HG02588 (cell line): ENCODE results near the gene CYP27A1.

Experiments used
- ATAC-seq: cut with Tn5 transposase; IDR thresholded peaks from one replicate; pipeline ENCODE4 v1.9.1; 2021; ENCODE audit warnings: mild to moderate bottlenecking, moderate library complexity; ENCODE audit not compliant: unreplicated experiment

CYP27A1 gene

DNA sequence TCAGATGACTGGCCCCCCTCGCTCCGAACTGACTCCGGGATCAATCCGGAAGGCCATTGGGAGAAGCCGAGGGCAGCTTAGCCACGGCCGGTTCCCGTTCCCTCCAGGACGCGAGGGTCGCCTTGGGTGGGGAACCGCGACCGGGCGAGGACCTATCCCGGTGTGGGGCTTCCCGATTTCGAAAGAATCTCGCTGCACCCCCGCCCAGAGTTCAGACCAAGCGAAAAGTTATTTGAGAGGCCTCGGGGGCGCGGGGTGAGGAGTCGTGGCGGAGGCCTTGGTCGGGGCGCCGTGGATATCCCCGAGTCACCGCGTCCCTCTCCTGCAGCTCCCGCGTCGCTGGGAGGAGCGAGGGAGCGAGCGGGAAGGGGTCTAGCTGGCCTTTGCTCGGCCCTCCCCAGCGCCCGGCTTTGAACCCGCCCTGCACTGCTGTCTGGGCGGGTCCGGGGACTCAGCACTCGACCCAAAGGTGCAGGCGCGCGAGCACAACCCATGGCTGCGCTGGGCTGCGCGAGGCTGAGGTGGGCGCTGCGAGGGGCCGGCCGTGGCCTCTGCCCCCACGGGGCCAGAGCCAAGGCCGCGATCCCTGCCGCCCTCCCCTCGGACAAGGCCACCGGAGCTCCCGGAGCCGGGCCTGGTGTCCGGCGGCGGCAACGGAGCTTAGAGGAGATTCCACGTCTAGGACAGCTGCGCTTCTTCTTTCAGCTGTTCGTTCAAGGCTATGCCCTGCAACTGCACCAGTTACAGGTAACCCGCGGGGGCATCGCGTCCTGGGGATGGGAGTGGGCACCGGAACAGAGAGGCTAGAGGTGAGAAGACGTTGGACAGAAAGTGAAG lies at the start of gene CYP27A1:
CYP27A1 (plus strand) TSS at position 457 of the 837 bp plus-strand sequence; CDS start at position 493, 36 bp downstream.
- ATAC-seq, result no peak

DNA sequence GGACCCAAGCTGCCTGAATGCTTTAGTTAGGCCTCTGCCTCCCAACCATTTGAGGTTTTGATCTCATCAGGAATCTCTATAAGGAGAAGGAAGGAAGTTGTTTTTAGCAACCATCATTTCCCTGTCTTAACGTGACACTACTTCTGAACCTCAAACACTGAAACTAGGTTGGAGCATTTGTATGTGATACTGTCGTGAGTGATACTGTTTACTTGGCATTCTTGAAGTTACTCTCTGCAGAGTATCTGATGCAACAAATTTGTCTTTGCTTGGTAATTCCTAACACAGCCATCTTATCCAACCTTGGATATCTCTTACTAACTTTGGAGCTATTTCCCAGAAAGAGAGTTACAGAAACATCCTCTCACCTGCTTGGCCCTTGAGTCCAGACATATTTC lies 49.2 kb upstream of the CYP27A1 start:
- no peak for ATAC-seq

DNA sequence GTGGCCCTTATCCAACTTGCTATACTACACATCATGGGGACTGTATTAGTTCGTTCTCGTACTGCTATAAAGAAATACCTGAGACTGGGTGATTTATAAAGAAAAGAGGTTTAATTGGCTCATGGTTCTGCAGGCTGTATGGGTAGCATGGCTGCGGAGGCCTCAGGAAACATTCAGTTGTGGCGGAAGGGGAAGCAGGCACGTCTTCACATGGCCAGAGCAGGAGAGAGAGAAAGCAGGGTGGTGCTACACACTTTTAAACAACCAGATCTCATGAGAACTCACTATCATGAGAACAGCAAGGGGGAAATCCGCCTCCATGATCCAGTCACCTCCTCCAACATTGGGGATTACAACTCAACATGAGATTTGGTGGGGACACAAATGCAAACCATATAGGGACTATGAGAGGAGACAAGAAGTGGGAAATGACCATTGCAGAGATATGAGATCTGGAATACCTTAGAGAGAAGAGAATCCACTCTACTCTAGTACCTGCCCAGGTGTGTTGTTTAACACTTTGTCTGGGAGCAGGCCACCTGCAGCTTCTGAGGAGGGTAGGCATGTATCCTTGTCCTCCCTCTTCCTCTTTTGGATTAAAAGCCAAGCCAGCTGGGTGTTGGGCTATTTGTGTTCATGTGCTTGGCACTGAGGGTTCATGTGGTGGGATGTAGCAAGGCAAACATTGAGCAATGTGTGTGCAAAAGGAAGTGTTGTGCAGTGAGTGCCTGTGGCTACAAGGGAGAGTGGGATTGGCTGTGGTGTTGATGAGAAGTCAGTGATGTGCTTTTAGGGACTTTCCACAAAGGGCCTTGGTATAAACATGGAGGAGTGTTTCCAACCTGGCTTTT lies 48.6 kb upstream of the CYP27A1 start:
- no peak for ATAC-seq

DNA sequence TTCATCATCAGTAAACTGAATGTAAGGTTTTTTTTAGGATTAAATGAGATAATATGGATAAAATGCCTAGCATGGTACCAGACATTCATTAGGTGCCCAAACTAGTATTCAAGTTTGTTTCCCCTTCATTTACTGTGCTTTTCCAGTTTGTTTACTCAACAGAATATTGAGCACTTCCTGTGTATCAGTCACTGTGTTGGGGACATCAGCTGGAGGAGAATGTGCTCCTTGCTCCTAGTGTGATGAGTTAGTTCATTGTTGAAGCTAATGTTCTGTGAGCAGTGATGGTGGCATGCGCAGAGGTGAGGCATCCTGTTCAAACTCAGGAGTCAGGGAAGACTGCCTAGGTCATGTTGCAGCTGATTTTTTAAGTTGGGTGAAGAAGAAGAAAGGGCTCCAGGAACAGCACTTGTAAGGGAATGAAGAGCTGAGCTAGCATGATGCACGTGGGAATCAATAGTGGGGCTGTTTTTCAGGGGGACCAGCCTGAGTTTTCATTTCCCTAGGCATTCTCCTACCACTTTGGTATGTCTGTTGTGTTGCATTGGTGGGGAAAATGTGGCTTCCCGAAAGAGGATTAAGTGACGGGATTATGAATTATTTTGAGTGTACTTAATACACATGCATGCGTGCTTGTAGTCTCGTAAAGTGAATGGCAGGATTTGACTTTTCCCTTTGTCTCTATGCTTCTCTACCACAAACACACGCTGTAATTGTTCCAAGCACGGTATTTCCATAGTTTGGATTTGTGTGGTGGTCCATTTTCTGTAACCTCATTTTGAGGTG lies 47.6 kb upstream of the CYP27A1 start:
- ATAC-seq, result no peak

DNA sequence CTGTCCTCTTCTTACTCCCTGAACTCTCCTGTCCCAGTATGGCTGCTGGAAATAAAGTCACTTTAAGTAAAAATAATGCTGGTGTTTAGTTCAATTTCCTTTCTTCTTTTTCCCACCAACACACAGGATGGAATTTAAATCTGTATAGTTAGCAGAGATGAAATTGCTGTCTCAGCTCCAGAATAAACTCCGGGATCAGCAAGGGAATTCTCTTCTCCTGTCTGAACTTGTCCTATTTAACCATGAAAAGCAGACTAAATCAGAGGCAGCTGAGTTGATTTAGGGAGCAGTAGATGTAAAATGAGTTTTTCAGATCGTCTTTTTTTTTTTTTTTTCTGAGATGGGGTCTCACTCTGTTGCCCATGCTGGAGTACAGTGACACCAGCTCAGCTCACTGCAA lies 45.4 kb upstream of the CYP27A1 start:
- ATAC-seq, result no peak

DNA sequence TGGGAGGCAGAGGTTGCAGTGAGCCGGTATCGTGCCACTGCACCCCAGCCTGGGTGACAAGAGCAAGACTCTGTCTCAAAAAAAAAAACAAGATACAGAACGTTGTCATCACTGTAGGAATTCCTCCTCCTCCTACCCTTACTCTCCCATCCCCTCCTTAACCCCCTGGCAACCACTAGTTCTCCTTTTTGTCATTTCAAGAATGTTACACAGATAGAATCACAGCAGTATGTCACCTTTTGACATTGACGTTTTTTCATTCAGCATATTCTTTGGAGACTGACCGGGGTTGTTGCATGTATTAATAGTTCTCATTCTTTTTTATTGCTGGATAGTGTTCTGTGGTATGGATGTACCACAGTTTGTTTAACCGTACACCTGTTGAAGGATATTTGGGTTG lies 38.9 kb upstream of the CYP27A1 start:
- ATAC-seq, result peak; percentile 74

DNA sequence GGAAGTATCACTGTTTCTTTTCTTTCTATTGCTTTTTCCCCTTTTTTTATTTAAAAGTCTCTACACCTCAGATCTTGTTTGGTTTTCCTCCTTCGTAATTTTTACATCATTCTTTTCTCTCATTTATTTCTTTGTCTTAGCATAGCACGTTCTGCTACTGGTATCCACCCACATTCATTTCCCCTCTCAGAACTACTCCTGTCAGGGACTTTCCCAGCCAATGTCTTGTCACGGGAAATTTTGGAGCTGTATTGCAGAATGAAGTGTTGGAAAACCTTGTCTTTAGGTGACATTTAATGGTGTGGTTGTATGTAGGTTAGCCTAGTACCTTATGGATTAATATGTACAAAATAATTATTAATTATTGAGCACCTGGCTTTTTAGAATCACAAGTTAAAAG lies 37.3 kb upstream of the CYP27A1 start:
- ATAC-seq, result no peak

DNA sequence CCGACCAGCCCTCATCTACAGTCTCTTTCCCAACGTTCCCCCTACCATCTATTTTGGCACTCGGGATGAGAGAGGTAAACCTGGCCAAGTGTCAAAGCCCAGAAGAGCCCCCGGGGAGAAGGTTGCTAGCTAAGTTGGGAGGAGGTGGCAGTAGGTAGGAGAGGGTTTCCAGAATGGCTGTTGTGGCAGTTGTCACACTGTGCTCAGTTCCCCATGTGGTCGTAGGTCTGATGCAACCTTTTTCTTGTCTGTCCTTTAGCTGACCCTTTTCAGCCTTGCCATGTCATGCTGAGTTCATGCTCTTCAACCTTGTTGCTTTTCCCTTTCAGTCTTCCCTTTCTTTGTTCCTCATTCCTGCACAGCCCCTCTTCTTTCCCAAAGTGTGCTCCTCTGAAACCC lies 36.8 kb upstream of the CYP27A1 start:
- ATAC-seq, result no peak

DNA sequence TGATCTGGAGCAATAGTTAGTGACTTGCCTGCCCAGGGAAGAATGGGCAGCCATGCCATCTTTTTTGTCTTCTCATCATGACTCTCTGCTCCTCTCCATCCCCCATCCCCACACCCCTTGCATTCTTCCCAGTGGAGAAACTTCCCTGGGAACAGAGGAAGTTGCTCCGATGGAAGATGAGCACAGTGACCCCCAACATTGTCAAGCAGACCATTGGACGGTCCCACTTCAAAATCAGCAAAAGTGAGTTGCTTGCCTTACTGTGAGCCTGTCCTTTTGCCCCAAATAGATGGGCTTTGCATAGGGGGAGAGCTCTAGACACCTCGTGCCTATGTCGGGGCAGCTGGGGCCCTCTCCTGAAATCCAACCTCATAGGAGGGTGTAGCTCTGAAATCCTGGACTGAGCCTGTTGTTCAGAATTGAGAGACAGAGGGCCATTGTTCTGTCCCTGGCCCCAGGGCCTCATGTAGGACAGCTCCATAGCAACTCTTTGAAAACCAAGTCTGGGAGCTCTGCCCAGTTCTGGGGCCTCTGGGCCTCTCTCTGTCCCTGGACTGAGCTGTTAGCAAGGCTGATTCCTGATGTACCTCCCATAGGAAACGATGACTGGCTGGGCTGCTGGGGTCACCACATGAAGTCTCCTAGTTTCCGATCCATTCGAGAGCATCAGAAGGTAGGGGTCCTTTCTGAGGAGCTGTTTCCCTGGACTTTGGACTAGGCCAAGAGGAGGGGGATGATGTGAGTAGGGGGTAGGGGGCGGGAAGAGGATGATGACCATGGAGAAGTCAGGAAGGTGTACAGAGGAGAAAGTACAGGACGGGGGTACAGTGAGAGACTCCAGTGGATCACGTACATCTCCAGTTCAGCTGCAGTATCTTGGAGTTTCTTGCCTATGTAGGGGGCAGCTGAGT lies 36.1 kb upstream of the CYP27A1 start:
- no peak for ATAC-seq

DNA sequence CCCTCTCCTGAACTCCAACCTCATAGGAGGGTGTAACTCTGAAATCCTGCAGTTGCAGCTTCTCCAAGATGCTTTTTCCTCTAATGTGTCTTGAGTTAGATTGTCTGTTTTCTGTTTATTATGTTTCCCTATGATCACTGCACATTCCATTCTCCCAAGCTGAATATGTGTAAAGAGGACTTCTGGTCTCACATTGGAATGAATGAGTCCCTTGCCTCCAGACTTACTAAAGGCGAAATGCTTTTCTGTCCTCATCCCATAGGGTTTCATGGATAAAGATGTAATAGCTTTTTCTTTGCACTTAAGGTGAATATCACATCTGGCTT lies 35.5 kb upstream of the CYP27A1 start:
- no peak for ATAC-seq

DNA sequence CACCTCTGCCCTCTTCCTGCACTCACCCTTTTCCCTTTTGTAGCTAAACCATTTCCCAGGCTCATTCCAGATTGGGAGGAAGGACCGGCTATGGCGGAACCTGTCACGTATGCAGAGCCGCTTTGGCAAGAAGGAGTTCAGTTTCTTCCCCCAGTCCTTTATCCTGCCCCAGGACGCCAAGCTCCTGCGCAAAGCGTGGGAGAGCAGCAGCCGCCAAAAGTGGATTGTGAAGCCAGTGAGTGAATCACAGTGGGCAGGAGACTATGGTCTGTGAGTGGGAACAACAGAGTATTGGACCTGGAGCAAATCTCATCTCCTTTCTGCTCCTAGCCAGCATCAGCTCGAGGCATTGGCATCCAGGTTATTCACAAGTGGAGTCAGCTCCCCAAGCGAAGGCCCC lies 35.0 kb upstream of the CYP27A1 start:
- no peak for ATAC-seq

DNA sequence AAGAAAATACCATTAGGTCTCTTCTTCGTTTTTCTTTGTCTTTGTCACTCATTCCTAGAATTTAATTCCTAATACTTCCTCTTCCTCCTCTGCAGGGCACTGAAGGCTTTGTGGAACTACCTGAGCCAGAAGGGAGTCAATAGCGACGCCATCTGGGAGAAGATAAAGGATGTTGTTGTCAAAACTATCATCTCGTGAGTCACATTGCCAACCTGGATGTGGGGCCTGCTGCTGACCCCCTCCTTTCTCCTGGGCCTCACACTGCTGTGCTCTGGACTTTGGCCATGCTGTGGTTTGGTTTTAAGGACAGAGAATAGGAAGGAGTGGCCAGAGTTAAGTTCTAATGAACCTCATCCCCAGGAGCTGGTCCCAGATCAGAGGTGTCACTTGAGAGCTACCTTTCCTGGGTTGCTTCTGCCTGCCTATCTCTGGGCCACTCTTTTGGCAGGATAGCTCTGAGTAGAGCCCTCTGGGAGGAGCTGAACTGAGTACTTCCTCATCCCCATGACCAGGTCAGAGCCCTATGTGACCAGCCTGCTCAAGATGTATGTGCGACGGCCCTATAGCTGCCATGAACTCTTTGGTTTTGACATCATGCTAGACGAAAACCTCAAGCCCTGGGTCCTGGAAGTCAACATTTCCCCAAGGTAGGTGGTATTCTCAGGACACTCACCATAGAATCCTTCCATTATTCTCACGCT lies 33.1 kb upstream of the CYP27A1 start:
- no peak for ATAC-seq

DNA sequence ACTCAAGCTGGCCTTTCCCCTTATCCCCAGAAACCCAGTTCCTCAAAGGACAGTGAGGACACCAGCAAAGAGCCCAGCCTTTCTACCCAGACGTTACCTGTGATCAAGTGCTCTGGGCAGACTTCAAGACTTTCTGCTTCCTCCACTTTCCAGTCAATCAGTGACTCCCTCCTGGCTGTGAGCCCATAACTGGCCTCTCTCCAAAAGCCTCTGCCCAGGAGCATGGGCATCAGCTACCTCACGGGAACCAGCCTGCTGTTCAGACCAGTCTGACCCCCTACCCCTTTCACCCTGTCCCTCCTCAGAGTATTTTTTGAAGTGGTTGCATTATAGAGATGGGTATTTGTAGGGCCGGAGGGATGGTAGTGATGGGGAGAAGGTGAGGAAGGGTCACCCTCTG lies 27.7 kb upstream of the CYP27A1 start:
- no peak for ATAC-seq

DNA sequence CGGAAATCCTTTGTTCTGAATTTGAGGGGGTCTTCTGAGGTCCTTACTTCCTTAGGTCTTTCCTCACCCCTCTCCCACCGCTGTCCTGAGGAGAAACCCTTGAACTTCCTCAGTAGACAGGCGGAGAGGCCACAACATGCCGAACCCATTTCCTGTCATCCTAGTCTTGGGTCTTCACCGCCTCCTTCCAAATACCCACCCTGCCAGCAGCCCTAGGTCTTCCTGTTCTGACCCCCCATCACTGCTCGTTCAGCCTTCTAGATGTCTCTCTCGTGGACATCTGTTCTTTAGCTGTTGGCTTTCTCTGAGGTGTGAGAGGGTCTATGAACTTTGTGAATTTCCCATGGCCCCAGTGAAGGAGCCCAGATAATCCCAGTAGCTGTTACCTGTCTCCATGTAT lies 27.2 kb upstream of the CYP27A1 start:
- no peak for ATAC-seq

DNA sequence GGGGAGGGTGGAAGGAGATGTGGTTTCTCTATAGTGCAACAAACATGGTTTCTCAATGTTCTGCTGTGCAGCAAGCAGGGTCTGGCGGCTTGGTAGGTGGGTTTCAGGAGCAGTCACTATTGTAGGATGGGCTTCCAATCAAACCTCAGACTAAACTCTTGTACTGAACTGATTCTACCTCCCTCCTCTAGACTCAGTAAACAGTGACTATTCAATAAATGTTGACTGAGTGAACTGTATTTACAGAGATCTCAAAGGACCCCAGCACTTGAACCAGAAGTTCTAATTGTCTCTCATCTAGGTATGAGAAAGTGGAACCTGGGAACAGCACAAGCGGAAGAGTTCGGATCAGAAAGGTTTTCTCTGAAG lies 26.8 kb upstream of the CYP27A1 start:
- no peak for ATAC-seq

DNA sequence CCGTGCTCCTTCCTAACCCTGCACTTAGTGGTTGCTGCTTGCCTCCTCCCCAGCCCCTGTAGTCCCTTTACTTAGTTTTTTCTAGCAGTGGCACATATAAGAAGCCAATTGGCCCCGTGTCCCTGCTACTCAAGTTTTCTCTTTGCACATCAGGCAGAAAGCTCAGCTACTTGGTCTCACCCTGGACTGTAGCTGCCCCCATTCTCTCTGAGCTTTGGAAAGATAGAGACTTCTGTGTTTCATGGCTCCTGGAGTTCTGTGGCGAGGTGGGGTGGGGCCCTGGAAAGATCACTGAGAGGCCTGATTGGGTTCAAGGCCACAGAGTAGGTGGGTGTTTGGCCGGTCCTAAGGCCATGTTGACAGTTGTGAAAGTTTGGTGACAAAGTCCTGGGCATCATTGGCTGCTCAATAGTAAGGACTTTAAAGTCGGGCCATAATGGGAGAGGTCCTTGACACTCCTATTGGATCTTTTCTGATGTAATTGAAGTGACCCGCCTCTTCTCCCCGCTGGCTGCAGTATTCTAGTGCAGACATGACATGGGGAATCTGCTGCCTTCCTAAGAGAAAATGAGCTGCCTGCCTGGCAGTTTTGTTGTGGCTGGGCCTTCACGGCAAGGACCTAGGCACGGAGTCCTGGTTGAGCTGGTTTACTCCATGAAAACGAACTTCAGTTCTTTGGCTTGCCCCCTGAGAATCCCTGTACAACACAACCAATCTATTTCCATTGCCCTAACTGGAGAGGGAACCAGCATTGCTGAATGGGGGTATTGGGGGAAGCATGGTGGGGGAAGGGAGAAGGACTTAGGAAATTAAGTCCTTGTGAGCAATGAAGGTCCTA lies 26.2 kb upstream of the CYP27A1 start:
- no peak for ATAC-seq

DNA sequence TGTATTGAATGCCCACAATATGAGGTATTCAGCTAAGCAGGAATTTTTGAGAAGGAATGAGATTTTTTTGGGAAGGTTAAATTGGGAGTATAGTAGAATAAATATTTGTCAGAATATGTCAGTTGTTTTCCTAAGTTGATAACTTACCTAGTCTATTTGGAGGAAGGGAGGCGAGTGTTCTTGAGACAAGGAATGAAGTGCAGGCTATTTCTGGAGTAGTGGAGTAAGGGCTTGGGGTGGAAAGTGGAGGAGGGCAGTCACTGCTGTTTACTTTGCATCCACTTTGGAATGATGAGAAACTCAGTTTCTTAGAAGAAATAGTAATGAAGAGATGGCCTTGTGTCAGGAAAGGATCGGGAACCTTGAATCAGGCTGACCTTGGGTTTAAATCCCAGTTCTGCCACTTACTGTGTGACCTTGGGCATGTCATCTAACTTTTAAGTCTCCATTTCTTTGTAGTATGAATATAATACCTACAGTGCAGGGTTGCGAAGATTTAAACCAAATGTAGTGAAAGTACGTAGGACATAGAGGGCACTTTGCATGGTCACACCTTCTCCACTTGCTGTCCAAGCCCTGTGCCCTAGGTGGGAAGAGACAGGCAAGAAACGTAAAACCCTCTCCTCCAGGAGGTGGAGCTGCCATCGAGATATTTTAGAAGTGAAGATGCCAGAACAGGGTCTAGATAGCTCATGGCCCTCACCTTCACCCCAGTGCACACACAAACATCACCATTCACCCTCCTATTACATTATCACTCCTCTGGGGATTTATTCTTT lies 25.2 kb upstream of the CYP27A1 start:
- no peak for ATAC-seq

DNA sequence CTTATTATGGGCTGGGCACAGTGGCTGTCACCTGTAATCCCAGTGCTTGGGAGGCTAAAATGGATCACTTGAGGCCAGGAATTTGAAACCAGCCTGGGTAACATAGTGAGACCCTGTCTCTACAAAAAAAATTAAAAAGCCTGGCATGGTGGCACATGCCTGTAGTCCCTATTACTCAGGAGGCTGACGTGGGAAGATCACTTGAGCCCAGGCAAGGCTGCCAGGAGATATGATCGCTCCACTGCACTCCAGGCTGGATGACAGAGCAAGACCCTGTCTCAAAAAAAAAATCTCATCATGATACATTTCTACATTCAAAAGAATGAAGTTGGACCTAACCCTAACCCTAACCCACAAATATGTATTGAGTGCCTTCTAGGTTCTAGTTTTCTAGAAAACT lies 20.2 kb upstream of the CYP27A1 start:
- no peak for ATAC-seq
